Thymus (tissue), 11 donors: ENCODE measurements around the gene CFDP1. TPM values are rescaled to one million over a fixed set of nuclear protein-coding genes. Genes with fewer than 3 reads are reported as not detected.

Experiments
- DNase-seq, 9 donors: peaks; one replicate each; pipeline ENCODE4 v3.0.0-alpha.2; 2013; ENCODE audit warnings: low spot score in 9 of 9, low read depth in 6 of 9, missing footprints in 1 of 9
- H3K27ac ChIP-seq, 2 donors: one replicate each; pipeline ENCODE4 v1.5.1; 2013; ENCODE audit warnings: control low read depth in 1 of 2, low read depth in 1 of 2, low read length in 1 of 2, mild to moderate bottlenecking in 1 of 2, moderate library complexity in 1 of 2
- H3K27me3 ChIP-seq, 2 donors: one replicate each; pipeline ENCODE4 v1.5.1; 2013; ENCODE audit warnings: low read length in 1 of 2; ENCODE audit not compliant: control insufficient read depth in 2 of 2, insufficient read depth in 1 of 2
- H3K36me3 ChIP-seq, 2 donors: one replicate each; pipeline ENCODE4 v1.5.1; 2013; ENCODE audit warnings: low read length in 1 of 2, mild to moderate bottlenecking in 1 of 2, moderate library complexity in 1 of 2; ENCODE audit not compliant: control insufficient read depth in 2 of 2, insufficient read depth in 2 of 2
- H3K4me1 ChIP-seq, 2 donors: one replicate each; pipeline ENCODE4 v1.5.1; 2013; ENCODE audit warnings: low read length in 2 of 2; ENCODE audit not compliant: control insufficient read depth in 2 of 2, insufficient read depth in 2 of 2
- H3K4me3 ChIP-seq, 2 donors: one replicate each; pipeline ENCODE4 v1.5.1; 2013; ENCODE audit warnings: low read length in 2 of 2, control low read depth in 1 of 2, mild to moderate bottlenecking in 1 of 2
- H3K9me3 ChIP-seq, 2 donors: one replicate each; pipeline ENCODE4 v1.5.1; 2013; ENCODE audit warnings: low read length in 1 of 2, mild to moderate bottlenecking in 1 of 2; ENCODE audit not compliant: control insufficient read depth in 2 of 2, insufficient read depth in 1 of 2
- WGBS: extraction: QIAGEN DNeasy Blood & Tissue Kit; methylation state at CpG from one replicate; pipeline ENCODE4 v1.1.7; 2013; 5-methylcytosine and 5-hydroxymethylcytosine counted together
- polyA plus RNA-seq: library from polyadenylated mRNA; stranded (reverse); fragments of 200-250 nt; gene quantifications from one replicate; pipeline ENCODE4 v1.2.3, GENCODE V29; 2013
- total RNA-seq: library from RNA; stranded (reverse); fragments of 120-200 nt; gene quantifications from one replicate; pipeline ENCODE4 v1.2.4, GENCODE V29; 2013
- donor health status: healthy.

CFDP1 gene
- total and polyA plus RNA-seq, 2 donors: 78.3 to 78.5 TPM

- DNase-seq: no peak
Measured at GRCh38 chr16:75341564-75342307, 91.6 kb downstream of the CFDP1 start.

GRCh38 chr16:75340741-75341491 lies 92.4 kb downstream of the CFDP1 start:
- no peaks in the 10 kb centered on the region for H3K4me1 ChIP-seq
- WGBS: 97% methylated on average over 2 of the region's 2 CpGs
- no peak overlapping the region for H3K27ac ChIP-seq
- no peaks in the 10 kb centered on the region for H3K36me3 ChIP-seq
- no peaks in the 10 kb centered on the region for H3K9me3 ChIP-seq
- no peak overlapping the region for H3K4me3 ChIP-seq
- H3K27me3 ChIP-seq: no peaks in the 10 kb centered on the region
- no peak for DNase-seq

More at GRCh38 chr16:75341564-75342307, 91.6 kb downstream of the CFDP1 start:
- Histone ChIP-seq H3K4me3 (no peak overlapping the region), H3K9me3 (no peaks in the 10 kb centered on the region), H3K27me3 (no peaks in the 10 kb centered on the region), H3K4me1 (no peaks in the 10 kb centered on the region), H3K27ac (no peak overlapping the region), H3K36me3 (no peaks in the 10 kb centered on the region)
- 78% methylated on average over 4 of the region's 4 CpGs for WGBS

- Histone ChIP-seq H3K9me3 (no peaks in the 10 kb centered on the region), H3K36me3 (no peaks in the 10 kb centered on the region), H3K27ac (no peak overlapping the region), H3K4me1 (peaks cover 0 to 4% of the 10 kb centered on the region in 2 donors), H3K27me3 (no peaks in the 10 kb centered on the region), H3K4me3 (no peak overlapping the region)
- 97% methylated on average over 6 of the region's 6 CpGs for WGBS
- no peak for DNase-seq
Measured at GRCh38 chr16:75337430-75337829, 95.9 kb downstream of the CFDP1 start.

- Histone ChIP-seq H3K4me1 (peaks cover 0 to 4% of the 10 kb centered on the region in 2 donors), H3K27ac (no peak overlapping the region), H3K27me3 (no peaks in the 10 kb centered on the region), H3K36me3 (no peaks in the 10 kb centered on the region), H3K9me3 (no peaks in the 10 kb centered on the region), H3K4me3 (no peak overlapping the region)
- 98% methylated on average over 2 of the region's 2 CpGs for WGBS
- no peak for DNase-seq
Measured at GRCh38 chr16:75336521-75336920, 96.8 kb downstream of the CFDP1 start.

GRCh38 chr16:75333721-75334163 lies 99.6 kb downstream of the CFDP1 start:
- peaks cover 0 to 4% of the 10 kb centered on the region in 2 donors for H3K4me1 ChIP-seq
- H3K36me3 ChIP-seq: no peaks in the 10 kb centered on the region
- DNase-seq: no peak
- no peaks in the 10 kb centered on the region for H3K9me3 ChIP-seq
- 8% methylated on average over 2 of the region's 2 CpGs for WGBS
- H3K27ac ChIP-seq: no peak overlapping the region
- no peak overlapping the region for H3K4me3 ChIP-seq
- no peaks in the 10 kb centered on the region for H3K27me3 ChIP-seq

GRCh38 chr16:75329943-75330342 lies 103.4 kb downstream of the CFDP1 start:
- H3K9me3 ChIP-seq: no peaks in the 10 kb centered on the region
- DNase-seq: no peak
- H3K27me3 ChIP-seq: no peaks in the 10 kb centered on the region
- H3K27ac ChIP-seq: no peak overlapping the region
- H3K4me3 ChIP-seq: no peak overlapping the region
- H3K4me1 ChIP-seq: peaks cover 0 to 4% of the 10 kb centered on the region in 2 donors
- peaks cover 0 to 1% of the 10 kb centered on the region in 2 donors for H3K36me3 ChIP-seq
- WGBS: 95% methylated on average over 4 of the region's 4 CpGs

- Histone ChIP-seq H3K36me3 (peaks cover 0 to 5% of the 10 kb centered on the region in 2 donors), H3K9me3 (no peaks in the 10 kb centered on the region), H3K27ac (no peak overlapping the region), H3K4me3 (no peak overlapping the region), H3K4me1 (no peaks in the 10 kb centered on the region), H3K27me3 (no peaks in the 10 kb centered on the region)
- peak in 2 of 9 donors; percentile 23 to 58 for DNase-seq
- WGBS: 91% methylated on average over 5 of the region's 5 CpGs
Measured at GRCh38 chr16:75326333-75326732, 107.0 kb downstream of the CFDP1 start.

- H3K9me3 ChIP-seq: no peaks in the 10 kb centered on the region
- peaks cover 13 to 14% of the 10 kb centered on the region in 2 donors for H3K4me1 ChIP-seq
- H3K27me3 ChIP-seq: no peaks in the 10 kb centered on the region
- WGBS: 94% methylated on average over 3 of the region's 3 CpGs
- H3K36me3 ChIP-seq: peaks cover 0 to 5% of the 10 kb centered on the region in 2 donors
- no peak overlapping the region for H3K27ac ChIP-seq
- no peak for DNase-seq
- no peak overlapping the region for H3K4me3 ChIP-seq
Measured at GRCh38 chr16:75323933-75324332, 109.4 kb downstream of the CFDP1 start.

GRCh38 chr16:75323198-75323597 lies 110.1 kb downstream of the CFDP1 start:
- Histone ChIP-seq H3K36me3 (peaks cover 0 to 5% of the 10 kb centered on the region in 2 donors), H3K27ac (no peak overlapping the region), H3K4me1 (peaks cover 13 to 14% of the 10 kb centered on the region in 2 donors), H3K4me3 (no peak overlapping the region), H3K27me3 (no peaks in the 10 kb centered on the region), H3K9me3 (no peaks in the 10 kb centered on the region)
- DNase-seq: no peak
- WGBS: 97% methylated on average over 4 of the region's 4 CpGs
